GM18508 (cell line): ENCODE measurements around the gene ANKRD40CL.
"Not testable (repeated sequence)": the region's sequence is repeated elsewhere in the genome, so short reads cannot be mapped to it uniquely, and the experiment has no call there.

Experiments used
- ATAC-seq: cut with Tn5 transposase; IDR thresholded peaks from one replicate; pipeline ENCODE4 v1.9.1; 2021; ENCODE audit warnings: moderate number of reproducible peaks; ENCODE audit not compliant: insufficient read depth, unreplicated experiment

The ANKRD40CL gene

GRCh38 chr17:50767446-50767845 lies at the start of gene ANKRD40CL:
ANKRD40CL (minus strand) TSS chr17:50767518; CDS start chr17:50766913, 605 bp downstream.
- no peak for ATAC-seq

GRCh38 chr17:50816271-50816670 lies 49.0 kb upstream of the ANKRD40CL start:
- no peak for ATAC-seq

- ATAC-seq: no peak
These were observed 48.1 kb upstream of the ANKRD40CL start for GRCh38 chr17:50815400-50815799.

GRCh38 chr17:50813583-50813982 lies 46.3 kb upstream of the ANKRD40CL start:
- no peak for ATAC-seq

- no peak for ATAC-seq
These were observed 41.6 kb upstream of the ANKRD40CL start for GRCh38 chr17:50808888-50809287.

GRCh38 chr17:50808413-50808812 lies 41.1 kb upstream of the ANKRD40CL start:
- no peak for ATAC-seq

GRCh38 chr17:50807675-50808074 lies 40.4 kb upstream of the ANKRD40CL start:
- ATAC-seq: no peak

- ATAC-seq: no peak
These were observed 39.7 kb upstream of the ANKRD40CL start for GRCh38 chr17:50807009-50807408.

- no peak for ATAC-seq
These were observed 38.9 kb upstream of the ANKRD40CL start for GRCh38 chr17:50806141-50806643.

- ATAC-seq: no peak
These were observed 38.2 kb upstream of the ANKRD40CL start for GRCh38 chr17:50805486-50805885.

- not testable (repeated sequence) for ATAC-seq
These were observed 37.6 kb upstream of the ANKRD40CL start for GRCh38 chr17:50804749-50805475.

- no peak for ATAC-seq
These were observed 36.4 kb upstream of the ANKRD40CL start for GRCh38 chr17:50803676-50804075.

- no peak for ATAC-seq
These were observed 35.6 kb upstream of the ANKRD40CL start for GRCh38 chr17:50802609-50803571.

GRCh38 chr17:50800196-50800700 lies 32.9 kb upstream of the ANKRD40CL start:
- ATAC-seq: no peak

- no peak for ATAC-seq
These were observed 32.3 kb upstream of the ANKRD40CL start for GRCh38 chr17:50799582-50799981.

- ATAC-seq: no peak
These were observed 31.3 kb upstream of the ANKRD40CL start for GRCh38 chr17:50798424-50799288.

- no peak for ATAC-seq
These were observed 30.0 kb upstream of the ANKRD40CL start for GRCh38 chr17:50797135-50797810.

- no peak for ATAC-seq
These were observed 27.0 kb upstream of the ANKRD40CL start for GRCh38 chr17:50794361-50794760.

GRCh38 chr17:50793007-50793406 lies 25.7 kb upstream of the ANKRD40CL start:
- no peak for ATAC-seq
